Heart right ventricle (tissue), 16 donors: ENCODE measurements around the gene PPCS. TPM values are rescaled to one million over a fixed set of nuclear protein-coding genes. Genes with fewer than 3 reads are reported as not detected.

ENCODE experiments used
- ATAC-seq, 8 donors: fragments of 200-7000 bp; cut with Tn5 transposase; one replicate each; pipeline ENCODE4 v1.9.1; 2020; ENCODE audit warnings: mild to moderate bottlenecking in 8 of 8, moderate library complexity in 8 of 8, moderate number of reproducible peaks in 1 of 8
- DNase-seq, 2 donors: peaks; one replicate each; pipeline ENCODE4 v3.0.0-alpha.2; 2020
- H3K27ac ChIP-seq, 10 donors: fragments of 200-600 bp; sonication (generic) in 2 of 10; one replicate each; pipeline versions ENCODE4 v1.5.0 to v1.8.0; 2020 to 2022; ENCODE audit warnings: mild to moderate bottlenecking in 3 of 10
- H3K27me3 ChIP-seq, 7 donors: fragments of 200-600 bp; one replicate each; pipeline ENCODE4 v1.8.0; 2021 to 2022; ENCODE audit warnings: mild to moderate bottlenecking in 2 of 7
- H3K36me3 ChIP-seq, 9 donors: fragments of 200-600 bp; sonication (generic) in 1 of 9; one replicate each; pipeline versions ENCODE4 v1.5.0 to v1.8.0; 2020 to 2022; ENCODE audit warnings: mild to moderate bottlenecking in 2 of 9
- H3K4me1 ChIP-seq, 9 donors: fragments of 200-600 bp; sonication (generic) in 1 of 9; one replicate each; pipeline versions ENCODE4 v1.5.0 to v1.8.0; 2020 to 2022; ENCODE audit warnings: mild to moderate bottlenecking in 4 of 9
- H3K4me3 ChIP-seq, 10 donors: fragments of 200-600 bp; sonication (generic) in 2 of 10; one replicate each; pipeline versions ENCODE4 v1.5.0 to v1.8.0; 2020 to 2022; ENCODE audit warnings: mild to moderate bottlenecking in 7 of 10, moderate library complexity in 2 of 10
- H3K9me3 ChIP-seq, 11 donors: fragments of 200-600 bp in 10 of 11; sonication (generic) in 2 of 11; one replicate each; pipeline versions ENCODE4 v1.5.0 to v1.8.0; 2013 to 2022; ENCODE audit warnings: mild to moderate bottlenecking in 2 of 11, control low read depth in 1 of 11, moderate library complexity in 1 of 11
- CTCF ChIP-seq, 9 donors: fragments of 200-600 bp; sonication (generic) in 2 of 9; IDR thresholded peaks; one replicate each; pipeline versions ENCODE4 v1.5.0 to v1.8.0; 2021 to 2022; ENCODE audit warnings: antibody characterized with exemption in 9 of 9, mild to moderate bottlenecking in 5 of 9, moderate library complexity in 1 of 9
- WGBS, 2 donors: extraction: QIAGEN DNeasy Blood & Tissue Kit; methylation state at CpG; one replicate each; pipeline ENCODE4 v1.1.7; 2013; ENCODE audit warnings: inconsistent platforms in 1 of 2; 5-methylcytosine and 5-hydroxymethylcytosine counted together
- intact Hi-C, 10 donors: fragments of 100-400 bp; cut with DNase I; formaldehyde crosslinking; loops; one replicate each; pipeline versions ENCODE4 v1.11.1 to v1.14.2; 2022
- polyA plus RNA-seq, 2 donors: library from polyadenylated mRNA; stranded (reverse); fragments of 200-250 nt; gene quantifications; one replicate each; pipeline ENCODE4 v1.2.3, GENCODE V29; 2013
- total RNA-seq, 10 donors: library from RNA; stranded (reverse); fragmentation: NEBNext Ultra II Directional in 3 of 10; extraction: Animal tissue kit (Norgen Biotek cat#: 25700) in 3 of 10; gene quantifications; one replicate each; pipeline versions ENCODE4 v1.2.1 to v1.2.4, GENCODE V29; 2021 to 2023
- donor health status: Arrhythmogenic right ventricular cardiomyopathy.
- donor health status: ischemic (EF 13 %, LVEDD 7.1; RV severe dilation, severe dysfunction).
- donor health status: healthy with polysubstance abuse.
- donor health status: DM: no; HTN: yes; CAD: no.
- donor health status: DM: no; HTN: no; CAD: no.
- donor health status: ischemic (EF 25% LVEDD 6.9; RV normal size, moderate dysfunction).
- donor health status: ischemic (EF 25% LVEDD 5.7; RV mildly dilated, moderate dysfunction).
- donor health status: healthy.
- donor health status: DM: yes; HTN: yes; CAD: no.
- donor health status: Ischemic cardiomyopathy.
- donor health status: ischemic (EF 35%, LVEDD 5.7; RV mildly dilated, moderate dysfunction).
- donor health status: nonischemic (EF 11% LVEDD 7.7; RV severe dilation, severe dysfunction).
- donor health status: DM: yes; HTN: yes; CAD: no.
- donor health status: PGD.
- donor health status: ischemic (EF 29% LVEDD 5.4; RV normal size, mild dysfunction).
- donor health status: nonischemic (EF 23%, LVEDD 6.1; RV moderate dilation, normal function).

PPCS gene
- total and polyA plus RNA-seq, 12 donors = 33.2 to 50.0 (median 42.5) TPM

GRCh38 chr1:42418516-42418915, 37.8 kb upstream of the PPCS start:
- Histone ChIP-seq H3K27ac (peak overlapping the region in 2 of 10 donors; percentile 48 to 50), H3K9me3 (no peaks in the 10 kb centered on the region), H3K36me3 (no peaks in the 10 kb centered on the region), H3K27me3 (no peaks in the 10 kb centered on the region), H3K4me3 (no peak overlapping the region), H3K4me1 (peaks cover 7 to 47% (median 12%) of the 10 kb centered on the region in 9 donors)
- intact Hi-C loops = no loop called here
- ATAC-seq = no peak
- TF ChIP-seq CTCF (IDR thresholded peaks at IDR 0.05) = no peak
- WGBS, 2 donors = 92 to 94% methylated on average over 1 of the region's 1 CpG
- DNase-seq = no peak

- H3K27ac ChIP-seq = peak overlapping the region in 6 of 10 donors; percentile 20 to 86 (median 53)
Measured at GRCh38 chr1:42419126-42419821, 37.1 kb upstream of the PPCS start.

GRCh38 chr1:42420121-42420520, 36.2 kb upstream of the PPCS start:
- H3K27me3 ChIP-seq = no peaks in the 10 kb centered on the region
- peak in 5 of 8 donors; percentile 25 to 67 (median 46) for ATAC-seq
- WGBS, 2 donors = 58 to 64% methylated on average over 7 of the region's 7 CpGs
- H3K27ac ChIP-seq = peak overlapping the region in 8 of 10 donors; percentile 20 to 86 (median 52)
- TF ChIP-seq CTCF (IDR thresholded peaks at IDR 0.05) = no peak
- no peak for DNase-seq
- intact Hi-C loops = no loop called here
- peaks cover 7 to 47% (median 12%) of the 10 kb centered on the region in 9 donors for H3K4me1 ChIP-seq
- no peaks in the 10 kb centered on the region for H3K9me3 ChIP-seq
- H3K36me3 ChIP-seq = no peaks in the 10 kb centered on the region
- no peak overlapping the region for H3K4me3 ChIP-seq

More at GRCh38 chr1:42419126-42419821, 37.1 kb upstream of the PPCS start:
- Histone ChIP-seq H3K9me3 (no peaks in the 10 kb centered on the region), H3K4me1 (peaks cover 7 to 47% (median 12%) of the 10 kb centered on the region in 9 donors), H3K4me3 (no peak overlapping the region), H3K27me3 (no peaks in the 10 kb centered on the region), H3K36me3 (no peaks in the 10 kb centered on the region)
- intact Hi-C loops = no loop called here
- WGBS, 2 donors = 47 to 53% methylated on average over 5 of the region's 5 CpGs
- DNase-seq (peak; percentile 44 to 82), ATAC-seq (peak; percentile 44 to 95 (median 90))
- TF ChIP-seq CTCF (IDR thresholded peaks at IDR 0.05) = no peak

- H3K4me3 ChIP-seq = no peak overlapping the region
- peak overlapping the region in 7 of 10 donors; percentile 20 to 86 (median 55) for H3K27ac ChIP-seq
- ATAC-seq (peak in 7 of 8 donors; percentile 31 to 77 (median 57)), DNase-seq (peak; percentile 18 to 63)
- H3K4me1 ChIP-seq = peaks cover 7 to 47% (median 12%) of the 10 kb centered on the region in 9 donors
- no peaks in the 10 kb centered on the region for H3K9me3 ChIP-seq
- intact Hi-C loops = no loop called here
- H3K36me3 ChIP-seq = no peaks in the 10 kb centered on the region
- 9 to 13% methylated on average over 10 of the region's 10 CpGs for WGBS, 2 donors
- TF ChIP-seq CTCF (IDR thresholded peaks at IDR 0.05) = no peak
- no peaks in the 10 kb centered on the region for H3K27me3 ChIP-seq
Measured at GRCh38 chr1:42420911-42421585, 35.3 kb upstream of the PPCS start.
